ENCODE data around the gene CCNC. TPM values are rescaled to one million over a fixed set of nuclear protein-coding genes. Genes with fewer than 3 reads are reported as not detected.
"Not testable (repeated sequence)": the region's sequence is repeated elsewhere in the genome, so short reads cannot be mapped to it uniquely, and the experiment has no call there.

CCNC gene
- total RNA-seq, 1 donor from 2014 or later = 85.9 TPM

- TF ChIP-seq CTCF (IDR thresholded peaks at IDR 0.05; ENCODE audit: insufficient read depth, low read length, poor library complexity, severe bottlenecking) = no peak
- Histone ChIP-seq H3K36me3 (ENCODE audit: control insufficient read depth, insufficient read depth, low read length) (no peaks in the 10 kb centered on the region), H3K4me3 (ENCODE audit: low read depth, low read length) (no peak overlapping the region), H3K27me3 (ENCODE audit: control insufficient read depth, insufficient read depth, low read length) (peaks cover 80% of the 10 kb centered on the region)
- DNase-seq (ENCODE audit: low read depth) = no peak
Observed at GRCh38 chr6:99603421-99604165, 35.1 kb upstream of the CCNC start.

GRCh38 chr6:99602520-99603420 is 34.3 kb upstream of the CCNC start:
- Histone ChIP-seq H3K36me3 (ENCODE audit: control insufficient read depth, insufficient read depth, low read length) (no peaks in the 10 kb centered on the region), H3K27me3 (ENCODE audit: control insufficient read depth, insufficient read depth, low read length) (peaks cover 72% of the 10 kb centered on the region), H3K4me3 (ENCODE audit: low read depth, low read length) (no peak overlapping the region)
- TF ChIP-seq CTCF (IDR thresholded peaks at IDR 0.05; ENCODE audit: insufficient read depth, low read length, poor library complexity, severe bottlenecking) = no peak
- no peak for DNase-seq (ENCODE audit: low read depth)

GRCh38 chr6:99594696-99595095 is 26.2 kb upstream of the CCNC start:
- not testable (repeated sequence) for H3K36me3 ChIP-seq (ENCODE audit: control insufficient read depth, insufficient read depth, low read length); DNase-seq (ENCODE audit: low read depth); H3K4me3 ChIP-seq (ENCODE audit: low read depth, low read length)
- H3K27me3 ChIP-seq (ENCODE audit: control insufficient read depth, insufficient read depth, low read length) = peaks cover 57% of the 10 kb centered on the region

GRCh38 chr6:99592900-99593299 is 24.4 kb upstream of the CCNC start:
- no peak for DNase-seq (ENCODE audit: low read depth)
- Histone ChIP-seq H3K4me3 (ENCODE audit: low read depth, low read length) (no peak overlapping the region), H3K36me3 (ENCODE audit: control insufficient read depth, insufficient read depth, low read length) (no peaks in the 10 kb centered on the region), H3K27me3 (ENCODE audit: control insufficient read depth, insufficient read depth, low read length) (peaks cover 69% of the 10 kb centered on the region)
- TF ChIP-seq CTCF (IDR thresholded peaks at IDR 0.05; ENCODE audit: insufficient read depth, low read length, poor library complexity, severe bottlenecking) = no peak

- TF ChIP-seq CTCF (IDR thresholded peaks at IDR 0.05; ENCODE audit: insufficient read depth, low read length, poor library complexity, severe bottlenecking) = no peak
- Histone ChIP-seq H3K36me3 (ENCODE audit: control insufficient read depth, insufficient read depth, low read length) (no peaks in the 10 kb centered on the region), H3K27me3 (ENCODE audit: control insufficient read depth, insufficient read depth, low read length) (peaks cover 64% of the 10 kb centered on the region), H3K4me3 (ENCODE audit: low read depth, low read length) (no peak overlapping the region)
- DNase-seq (ENCODE audit: low read depth) = no peak
Observed at GRCh38 chr6:99591673-99592364, 23.4 kb upstream of the CCNC start.

All from kidney epithelial cell (primary cell).